ENCODE results near the gene HIF3A. TPM values are rescaled to one million over a fixed set of nuclear protein-coding genes. Genes with fewer than 3 reads are reported as not detected.

HIF3A gene
- total RNA-seq, 2 experiments from 2014 or later, result not detected

- intact Hi-C loops (cut with DNase I, micrococcal nuclease), result loop anchor here in 1 of 2 experiments (10.0 kb wide), 1 partner anchor 420 kb away; no protein-coding TSS in a partner anchor
- Mint-ChIP-seq H3K9me3 (no peaks in the 10 kb centered on the region), H3K4me1 (ENCODE audit: low read depth) (peaks cover 32% of the 10 kb centered on the region), H3K27ac (no peak overlapping the region), H3K4me3 (peak overlapping the region; percentile 50), H3K27me3 (peaks cover 4% of the 10 kb centered on the region), H3K36me3 (ENCODE audit: low read depth) (peaks cover 13% of the 10 kb centered on the region)
- no peak for DNase-seq
- no peak overlapping the region for H3K4me3 ChIP-seq (ENCODE audit: low read length)
- TF ChIP-seq CTCF (IDR thresholded peaks at IDR 0.05), result no peak
- H3K36me3 ChIP-seq (ENCODE audit: insufficient read depth, low read length), result no peaks in the 10 kb centered on the region
- no peak overlapping the region for H3K27ac ChIP-seq (ENCODE audit: low read depth in 1 of 2, low read length in 2 of 2)
- ATAC-seq (ENCODE audit: poor library complexity), result no peak
- H3K27me3 ChIP-seq (ENCODE audit: control insufficient read depth in 1 of 2, insufficient read depth in 2 of 2, low read length in 2 of 2), result no peaks in the 10 kb centered on the region
- ChIA-PET POLR2A (no interaction called here), CTCF (no interaction called here)
- H3K4me1 ChIP-seq (ENCODE audit: insufficient read depth, low read length), result peaks cover 30% of the 10 kb centered on the region
- H3K9me3 ChIP-seq (ENCODE audit: control insufficient read depth in 1 of 2, insufficient read depth in 1 of 2, low read length in 2 of 2), result peaks cover 0 to 3% of the 10 kb centered on the region in 2 experiments
Observed at GRCh38 chr19:46344363-46344762, 47.5 kb downstream of the HIF3A start.

GRCh38 chr19:46345157-46345556 is 48.3 kb downstream of the HIF3A start:
- DNase-seq (no peak), ATAC-seq (ENCODE audit: poor library complexity) (no peak)
- Histone ChIP-seq H3K4me1 (ENCODE audit: insufficient read depth, low read length) (peaks cover 38% of the 10 kb centered on the region), H3K4me3 (ENCODE audit: low read length) (no peak overlapping the region), H3K36me3 (ENCODE audit: insufficient read depth, low read length) (no peaks in the 10 kb centered on the region), H3K27me3 (ENCODE audit: control insufficient read depth in 1 of 2, insufficient read depth in 2 of 2, low read length in 2 of 2) (no peaks in the 10 kb centered on the region), H3K27ac (ENCODE audit: low read depth in 1 of 2, low read length in 2 of 2) (no peak overlapping the region), H3K9me3 (ENCODE audit: control insufficient read depth in 1 of 2, insufficient read depth in 1 of 2, low read length in 2 of 2) (no peaks in the 10 kb centered on the region)
- Mint-ChIP-seq H3K9me3 (no peaks in the 10 kb centered on the region), H3K4me1 (ENCODE audit: low read depth) (peaks cover 40% of the 10 kb centered on the region), H3K4me3 (peak overlapping the region; percentile 98), H3K27me3 (peaks cover 3% of the 10 kb centered on the region), H3K36me3 (ENCODE audit: low read depth) (peaks cover 13% of the 10 kb centered on the region), H3K27ac (peak overlapping the region; percentile 91)
- ChIA-PET POLR2A (no interaction called here), CTCF (no interaction called here)
- TF ChIP-seq CTCF (IDR thresholded peaks at IDR 0.05), result no peak
- intact Hi-C loops (cut with DNase I, micrococcal nuclease), result loop anchor here (5.0 to 10.0 kb wide), 2 partner anchors 420 to 628 kb away; no protein-coding TSS in a partner anchor

GRCh38 chr19:46346821-46347571 is 50.2 kb downstream of the HIF3A start, which contains the start of gene PPP5C:
Gene PPP5C, plus strand, starts transcription at chr19:46347087. Its CDS starts 10 bp downstream, at chr19:46347097.
- no peaks in the 10 kb centered on the region for H3K27me3 ChIP-seq (ENCODE audit: control insufficient read depth in 1 of 2, insufficient read depth in 2 of 2, low read length in 2 of 2)
- no peaks in the 10 kb centered on the region for H3K27me3 Mint-ChIP-seq
- ChIA-PET POLR2A (interaction anchor here (1.1 kb wide), 2 partner anchors 15 to 176 kb away, joined by 3 read pairs; no protein-coding TSS in a partner anchor), CTCF (interaction anchor here (1.0 to 1.2 kb wide), 3 partner anchors 17 to 1002 kb away, joined by 3 to 5 read pairs (median 4); no protein-coding TSS in a partner anchor)
- H3K27ac Mint-ChIP-seq, result peak within 1 kb of the TSS; percentile 91
- peaks cover 56% of the 10 kb centered on the region for H3K4me1 ChIP-seq (ENCODE audit: insufficient read depth, low read length)
- peaks cover 13% of the 10 kb centered on the region for H3K36me3 Mint-ChIP-seq (ENCODE audit: low read depth)
- ATAC-seq (ENCODE audit: poor library complexity) (peak; percentile 84), DNase-seq (peak; percentile 67 to 93 (median 81))
- intact Hi-C loops (cut with DNase I, micrococcal nuclease), result loop anchor here (5.0 to 10.0 kb wide), 2 partner anchors 422 to 630 kb away; no protein-coding TSS in a partner anchor
- H3K9me3 ChIP-seq (ENCODE audit: control insufficient read depth in 1 of 2, insufficient read depth in 1 of 2, low read length in 2 of 2), result no peaks in the 10 kb centered on the region
- H3K4me3 ChIP-seq (ENCODE audit: low read length), result peak within 1 kb of the TSS; percentile 100
- no peaks in the 10 kb centered on the region for H3K36me3 ChIP-seq (ENCODE audit: insufficient read depth, low read length)
- no peaks in the 10 kb centered on the region for H3K9me3 Mint-ChIP-seq
- peaks cover 58% of the 10 kb centered on the region for H3K4me1 Mint-ChIP-seq (ENCODE audit: low read depth)
- TF ChIP-seq CTCF (IDR thresholded peaks at IDR 0.05), result peak; percentile 10
- peak within 1 kb of the TSS; percentile 72 to 80 for H3K27ac ChIP-seq (ENCODE audit: low read depth in 1 of 2, low read length in 2 of 2)
- H3K4me3 Mint-ChIP-seq, result peak within 1 kb of the TSS; percentile 98

Data from CD4-positive, alpha-beta T cell (primary cell).